HepG2 (cell line): ENCODE data around the gene FNDC4. TPM values are rescaled to one million over a fixed set of nuclear protein-coding genes. Genes with fewer than 3 reads are reported as not detected.
A peak's percentile ranks its signal among the peaks of the same experiment; 100 is the strongest.

Experiments
- HNRNPH1 ChIP-seq: fragments of 200-400 bp; formaldehyde crosslinking; optimal IDR thresholded peaks from 2 replicates; pipeline ENCODE3; 2017; ENCODE audit warnings: mild to moderate bottlenecking, low read depth, low read length
- KLF16 ChIP-seq, 2 experiments: sonication (generic) in 1 of 2; formaldehyde crosslinking in 1 of 2; IDR thresholded peaks; 2 replicates each; pipeline versions ENCODE4 v1.6.1 to v1.8.0; 2016 to 2023; ENCODE audit warnings: missing genetic modification reagents in 2 of 2, missing compliant biosample characterization in 1 of 2
- KLF9 ChIP-seq: IDR thresholded peaks from 2 replicates; pipeline ENCODE4 v1.6.1; 2016; ENCODE audit warnings: low read depth
- ZBTB1 ChIP-seq: sonication (generic); formaldehyde crosslinking; IDR thresholded peaks from 2 replicates; pipeline ENCODE4 v1.4.0; 2020; ENCODE audit warnings: missing genetic modification reagents, borderline replicate concordance
- ZNF616 ChIP-seq: sonication (generic); formaldehyde crosslinking; IDR thresholded peaks from 2 replicates; pipeline ENCODE4 v1.5.0; 2020; ENCODE audit warnings: low read depth, mild to moderate bottlenecking, missing genetic modification reagents
- polyA plus RNA-seq, 8 experiments: library from polyadenylated mRNA; depleted of rRNA in 3 of 8; stranded (reverse) in 7 of 8; unstranded in 1 of 8; fragments of >200 nt; fragmentation: Illumina TruSeq in 4 of 8; extraction: Trizol in 4 of 8; gene quantifications; 2 replicates each; pipeline versions ENCODE4 v1.2.1 to v1.2.3, GENCODE V29; 2011 to 2016; ENCODE audit warnings: low read depth in 4 of 8, missing spikeins in 1 of 8, mixed read lengths in 1 of 8; ENCODE audit not compliant: insufficient read depth in 1 of 8
- total RNA-seq, 5 experiments: library from RNA; depleted of rRNA; stranded (reverse); fragments of >200 nt; fragmentation: Illumina TruSeq; extraction: Trizol; gene quantifications; 2 replicates each; pipeline ENCODE4 v1.2.3, GENCODE V29; 2016; ENCODE audit warnings: low read depth in 1 of 5
- TF ChIP-seq, protein P1 (sequence below): sonication (generic); formaldehyde crosslinking; IDR thresholded peaks from one replicate; pipeline ENCODE4 v1.5.1; 2020; ENCODE audit warnings: mild to moderate bottlenecking, missing genetic modification reagents; ENCODE audit errors: not compliant biosample characterization
- TF ChIP-seq, protein P2 (sequence below): sonication (generic); formaldehyde crosslinking; IDR thresholded peaks from 2 replicates; pipeline ENCODE4 v1.8.1; 2023; ENCODE audit warnings: mild to moderate bottlenecking, moderate library complexity, missing genetic modification reagents
- TF ChIP-seq, protein P3 (sequence below): sonication (generic); formaldehyde crosslinking; IDR thresholded peaks from 2 replicates; pipeline ENCODE4 v1.5.0; 2020; ENCODE audit warnings: missing genetic modification reagents
- TF ChIP-seq, protein P4 (sequence below): sonication (generic); formaldehyde crosslinking; IDR thresholded peaks from 2 replicates; pipeline ENCODE4 v1.5.1; 2020; ENCODE audit warnings: missing genetic modification reagents, mild to moderate bottlenecking, borderline replicate concordance
- TF ChIP-seq, protein P5 (sequence below): sonication (generic); formaldehyde crosslinking; IDR thresholded peaks from 2 replicates; pipeline ENCODE4 v1.5.1; 2020; ENCODE audit warnings: missing genetic modification reagents, mild to moderate bottlenecking, borderline replicate concordance
- TF ChIP-seq, protein P6 (sequence below): sonication (generic); formaldehyde crosslinking; IDR thresholded peaks from 2 replicates; pipeline ENCODE4 v1.8.1; 2023; ENCODE audit warnings: mild to moderate bottlenecking, missing genetic modification reagents

The FNDC4 gene
- total and polyA plus RNA-seq, 2 of the 13 experiments (the other 11 are each of a cell fraction or from before 2014, with no cell fraction given): 9.0 to 17.4 TPM

DNA sequence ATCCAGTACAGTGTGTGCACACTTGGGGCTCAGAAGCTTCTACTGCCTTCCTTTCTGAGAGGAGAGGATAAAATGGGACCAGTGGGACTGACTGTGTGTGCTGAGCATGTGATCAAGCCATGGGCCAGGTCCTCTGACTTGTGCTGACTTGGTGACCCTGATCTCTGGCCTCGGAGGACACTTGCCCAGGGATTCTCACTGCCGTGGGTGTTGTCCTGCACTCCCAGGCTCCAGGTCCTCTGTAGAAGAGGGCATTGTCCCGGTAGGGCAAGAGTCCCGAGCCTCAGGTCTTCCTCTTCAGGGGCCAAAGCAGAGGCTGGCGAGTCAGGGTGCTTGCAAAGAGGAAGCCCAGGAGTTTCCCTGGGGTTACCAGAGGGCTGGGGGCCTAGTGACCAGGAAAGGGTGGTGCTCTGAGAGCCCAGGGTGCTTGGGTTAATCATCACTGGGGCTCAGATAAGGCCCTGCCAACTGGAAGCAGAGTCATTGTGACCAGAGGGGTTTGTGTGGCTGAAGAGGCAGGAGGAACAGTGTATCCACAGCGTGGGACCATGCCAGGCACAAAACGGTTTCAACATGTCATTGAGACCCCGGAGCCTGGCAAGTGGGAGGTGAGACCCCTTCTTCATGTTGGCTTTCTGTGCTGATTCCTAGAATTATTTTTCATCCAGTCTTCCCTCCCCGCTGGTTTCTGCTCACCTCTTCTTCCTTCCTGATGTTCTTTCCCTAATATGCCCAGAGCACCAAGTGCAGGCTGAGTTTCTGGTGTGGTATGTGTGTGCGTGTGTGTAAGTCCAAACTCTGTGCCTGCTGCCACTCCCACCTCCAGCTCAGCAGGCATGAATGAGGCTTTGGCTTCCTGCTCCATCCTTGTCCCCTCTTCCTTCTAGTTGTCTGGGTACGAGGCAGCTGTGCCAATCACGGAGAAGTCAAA is 1.6 kb upstream of the FNDC4 start, which contains the start of gene GCKR (continued):
- TF ChIP-seq, protein P1, sequence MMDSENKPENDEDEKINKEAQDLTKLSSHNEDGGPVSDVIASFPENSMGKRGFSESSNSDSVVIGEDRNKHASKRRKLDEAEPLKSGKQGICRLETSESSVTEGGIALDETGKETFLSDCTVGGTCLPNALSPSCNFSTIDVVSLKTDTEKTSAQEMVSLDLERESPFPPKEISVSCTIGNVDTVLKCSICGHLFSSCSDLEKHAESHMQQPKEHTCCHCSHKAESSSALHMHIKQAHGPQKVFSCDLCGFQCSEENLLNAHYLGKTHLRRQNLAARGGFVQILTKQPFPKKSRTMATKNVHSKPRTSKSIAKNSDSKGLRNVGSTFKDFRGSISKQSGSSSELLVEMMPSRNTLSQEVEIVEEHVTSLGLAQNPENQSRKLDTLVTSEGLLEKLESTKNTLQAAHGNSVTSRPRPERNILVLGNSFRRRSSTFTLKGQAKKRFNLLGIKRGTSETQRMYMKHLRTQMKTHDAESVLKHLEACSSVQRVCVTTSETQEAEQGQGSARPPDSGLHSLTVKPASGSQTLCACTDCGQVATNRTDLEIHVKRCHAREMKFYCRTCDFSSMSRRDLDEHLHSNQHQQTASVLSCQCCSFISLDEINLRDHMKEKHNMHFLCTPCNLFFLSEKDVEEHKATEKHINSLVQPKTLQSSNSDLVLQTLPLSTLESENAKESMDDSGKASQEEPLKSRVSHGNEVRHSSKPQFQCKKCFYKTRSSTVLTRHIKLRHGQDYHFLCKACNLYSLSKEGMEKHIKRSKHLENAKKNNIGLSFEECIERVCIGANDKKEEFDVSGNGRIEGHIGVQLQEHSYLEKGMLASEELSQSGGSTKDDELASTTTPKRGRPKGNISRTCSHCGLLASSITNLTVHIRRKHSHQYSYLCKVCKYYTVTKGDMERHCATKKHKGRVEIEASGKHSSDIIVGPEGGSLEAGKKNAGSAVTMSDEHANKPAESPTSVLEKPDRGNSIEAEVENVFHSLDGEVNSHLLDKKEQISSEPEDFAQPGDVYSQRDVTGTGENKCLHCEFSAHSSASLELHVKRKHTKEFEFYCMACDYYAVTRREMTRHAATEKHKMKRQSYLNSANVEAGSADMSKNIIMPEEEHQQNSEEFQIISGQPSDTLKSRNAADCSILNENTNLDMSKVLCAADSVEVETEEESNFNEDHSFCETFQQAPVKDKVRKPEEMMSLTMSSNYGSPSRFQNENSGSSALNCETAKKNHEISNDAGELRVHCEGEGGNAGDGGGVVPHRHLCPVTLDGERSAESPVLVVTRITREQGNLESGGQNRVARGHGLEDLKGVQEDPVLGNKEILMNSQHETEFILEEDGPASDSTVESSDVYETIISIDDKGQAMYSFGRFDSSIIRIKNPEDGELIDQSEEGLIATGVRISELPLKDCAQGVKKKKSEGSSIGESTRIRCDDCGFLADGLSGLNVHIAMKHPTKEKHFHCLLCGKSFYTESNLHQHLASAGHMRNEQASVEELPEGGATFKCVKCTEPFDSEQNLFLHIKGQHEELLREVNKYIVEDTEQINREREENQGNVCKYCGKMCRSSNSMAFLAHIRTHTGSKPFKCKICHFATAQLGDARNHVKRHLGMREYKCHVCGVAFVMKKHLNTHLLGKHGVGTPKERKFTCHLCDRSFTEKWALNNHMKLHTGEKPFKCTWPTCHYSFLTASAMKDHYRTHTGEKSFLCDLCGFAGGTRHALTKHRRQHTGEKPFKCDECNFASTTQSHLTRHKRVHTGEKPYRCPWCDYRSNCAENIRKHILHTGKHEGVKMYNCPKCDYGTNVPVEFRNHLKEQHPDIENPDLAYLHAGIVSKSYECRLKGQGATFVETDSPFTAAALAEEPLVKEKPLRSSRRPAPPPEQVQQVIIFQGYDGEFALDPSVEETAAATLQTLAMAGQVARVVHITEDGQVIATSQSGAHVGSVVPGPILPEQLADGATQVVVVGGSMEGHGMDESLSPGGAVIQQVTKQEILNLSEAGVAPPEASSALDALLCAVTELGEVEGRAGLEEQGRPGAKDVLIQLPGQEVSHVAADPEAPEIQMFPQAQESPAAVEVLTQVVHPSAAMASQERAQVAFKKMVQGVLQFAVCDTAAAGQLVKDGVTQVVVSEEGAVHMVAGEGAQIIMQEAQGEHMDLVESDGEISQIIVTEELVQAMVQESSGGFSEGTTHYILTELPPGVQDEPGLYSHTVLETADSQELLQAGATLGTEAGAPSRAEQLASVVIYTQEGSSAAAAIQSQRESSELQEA: no peak
- TF ChIP-seq KLF16 (CRISPR knock-in tag; IDR thresholded peaks at IDR 0.05) (peak in 1 of 2 experiments; percentile 64; a peak in 2 of 4 replicates), HNRNPH1 (peak; percentile 51), KLF9 (CRISPR knock-in tag) (no peak), ZBTB1 (no peak), ZNF616 (0 out of 2 replicates have a peak, but pooled peaks have one; percentile 69)
- TF ChIP-seq, protein P2, sequence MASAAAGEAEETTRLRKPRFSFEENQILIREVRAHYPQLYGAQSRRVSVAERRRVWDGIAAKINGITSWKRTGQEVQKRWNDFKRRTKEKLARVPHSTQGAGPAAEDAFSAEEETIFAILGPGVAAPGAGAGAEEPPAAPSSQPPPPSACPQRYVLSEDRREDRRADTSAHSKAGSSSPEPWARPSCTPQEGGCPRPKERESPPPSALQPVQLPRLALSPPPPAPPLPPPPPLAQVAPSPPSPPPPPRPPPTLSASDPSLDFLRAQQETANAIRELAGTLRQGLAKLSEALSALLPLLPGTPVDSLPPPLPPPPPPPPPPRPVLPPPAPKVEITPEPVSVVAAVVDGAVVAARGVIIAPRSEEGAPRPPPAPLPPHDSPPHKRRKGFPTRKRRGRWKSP (CRISPR knock-in tag): no peak; the same call in 1 of the 2 replicates
- TF ChIP-seq, protein P3, sequence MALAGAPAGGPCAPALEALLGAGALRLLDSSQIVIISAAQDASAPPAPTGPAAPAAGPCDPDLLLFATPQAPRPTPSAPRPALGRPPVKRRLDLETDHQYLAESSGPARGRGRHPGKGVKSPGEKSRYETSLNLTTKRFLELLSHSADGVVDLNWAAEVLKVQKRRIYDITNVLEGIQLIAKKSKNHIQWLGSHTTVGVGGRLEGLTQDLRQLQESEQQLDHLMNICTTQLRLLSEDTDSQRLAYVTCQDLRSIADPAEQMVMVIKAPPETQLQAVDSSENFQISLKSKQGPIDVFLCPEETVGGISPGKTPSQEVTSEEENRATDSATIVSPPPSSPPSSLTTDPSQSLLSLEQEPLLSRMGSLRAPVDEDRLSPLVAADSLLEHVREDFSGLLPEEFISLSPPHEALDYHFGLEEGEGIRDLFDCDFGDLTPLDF: peak; percentile 15; the same call in 1 of the 2 replicates
- TF ChIP-seq, protein P4, sequence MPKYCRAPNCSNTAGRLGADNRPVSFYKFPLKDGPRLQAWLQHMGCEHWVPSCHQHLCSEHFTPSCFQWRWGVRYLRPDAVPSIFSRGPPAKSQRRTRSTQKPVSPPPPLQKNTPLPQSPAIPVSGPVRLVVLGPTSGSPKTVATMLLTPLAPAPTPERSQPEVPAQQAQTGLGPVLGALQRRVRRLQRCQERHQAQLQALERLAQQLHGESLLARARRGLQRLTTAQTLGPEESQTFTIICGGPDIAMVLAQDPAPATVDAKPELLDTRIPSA: 0 out of 2 replicates have a peak, but pooled peaks have one; percentile 64
- TF ChIP-seq, protein P5, sequence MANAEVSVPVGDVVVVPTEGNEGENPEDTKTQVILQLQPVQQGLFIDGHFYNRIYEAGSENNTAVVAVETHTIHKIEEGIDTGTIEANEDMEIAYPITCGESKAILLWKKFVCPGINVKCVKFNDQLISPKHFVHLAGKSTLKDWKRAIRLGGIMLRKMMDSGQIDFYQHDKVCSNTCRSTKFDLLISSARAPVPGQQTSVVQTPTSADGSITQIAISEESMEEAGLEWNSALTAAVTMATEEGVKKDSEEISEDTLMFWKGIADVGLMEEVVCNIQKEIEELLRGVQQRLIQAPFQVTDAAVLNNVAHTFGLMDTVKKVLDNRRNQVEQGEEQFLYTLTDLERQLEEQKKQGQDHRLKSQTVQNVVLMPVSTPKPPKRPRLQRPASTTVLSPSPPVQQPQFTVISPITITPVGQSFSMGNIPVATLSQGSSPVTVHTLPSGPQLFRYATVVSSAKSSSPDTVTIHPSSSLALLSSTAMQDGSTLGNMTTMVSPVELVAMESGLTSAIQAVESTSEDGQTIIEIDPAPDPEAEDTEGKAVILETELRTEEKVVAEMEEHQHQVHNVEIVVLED (CRISPR knock-in tag): peak; percentile 43; the same call in 1 of the 2 replicates
- TF ChIP-seq, protein P6, sequence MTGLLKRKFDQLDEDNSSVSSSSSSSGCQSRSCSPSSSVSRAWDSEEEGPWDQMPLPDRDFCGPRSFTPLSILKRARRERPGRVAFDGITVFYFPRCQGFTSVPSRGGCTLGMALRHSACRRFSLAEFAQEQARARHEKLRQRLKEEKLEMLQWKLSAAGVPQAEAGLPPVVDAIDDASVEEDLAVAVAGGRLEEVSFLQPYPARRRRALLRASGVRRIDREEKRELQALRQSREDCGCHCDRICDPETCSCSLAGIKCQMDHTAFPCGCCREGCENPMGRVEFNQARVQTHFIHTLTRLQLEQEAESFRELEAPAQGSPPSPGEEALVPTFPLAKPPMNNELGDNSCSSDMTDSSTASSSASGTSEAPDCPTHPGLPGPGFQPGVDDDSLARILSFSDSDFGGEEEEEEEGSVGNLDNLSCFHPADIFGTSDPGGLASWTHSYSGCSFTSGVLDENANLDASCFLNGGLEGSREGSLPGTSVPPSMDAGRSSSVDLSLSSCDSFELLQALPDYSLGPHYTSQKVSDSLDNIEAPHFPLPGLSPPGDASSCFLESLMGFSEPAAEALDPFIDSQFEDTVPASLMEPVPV (CRISPR knock-in tag): peak; percentile 83
